ENCODE measurements around the gene GCK.
"Not testable (repeated sequence)": the region's sequence is repeated elsewhere in the genome, so short reads cannot be mapped to it uniquely, and the experiment has no call there.

Gene GCK

GRCh38 chr7:44176486-44176885 is 12.8 kb downstream of the GCK start:
- DNase-seq = no peak

DNA sequence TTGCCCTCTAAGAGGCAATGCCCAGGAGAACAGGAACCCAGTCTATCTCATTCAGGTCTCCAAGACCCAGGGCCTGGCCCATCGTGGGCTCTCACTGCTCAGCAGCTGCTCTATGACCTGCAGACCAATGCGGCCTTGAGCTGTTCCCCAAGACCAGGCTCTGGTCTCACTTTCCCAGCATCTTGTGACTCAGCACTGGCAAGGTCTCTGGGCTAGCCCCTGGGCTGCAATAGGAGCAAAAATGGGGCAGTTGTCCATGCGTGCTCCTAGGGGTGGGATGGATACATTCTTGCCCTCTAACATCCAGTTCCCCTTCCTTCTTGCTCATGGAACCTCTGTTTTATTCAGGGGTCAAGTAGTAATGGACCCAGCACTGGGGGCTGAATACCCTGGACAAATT is 13.5 kb downstream of the GCK start:
- no peak for DNase-seq

GRCh38 chr7:44174694-44174948 is 14.6 kb downstream of the GCK start:
- DNase-seq = not testable (repeated sequence)

- no peak for DNase-seq
Observed at GRCh38 chr7:44173911-44174693, 15.1 kb downstream of the GCK start.

DNA sequence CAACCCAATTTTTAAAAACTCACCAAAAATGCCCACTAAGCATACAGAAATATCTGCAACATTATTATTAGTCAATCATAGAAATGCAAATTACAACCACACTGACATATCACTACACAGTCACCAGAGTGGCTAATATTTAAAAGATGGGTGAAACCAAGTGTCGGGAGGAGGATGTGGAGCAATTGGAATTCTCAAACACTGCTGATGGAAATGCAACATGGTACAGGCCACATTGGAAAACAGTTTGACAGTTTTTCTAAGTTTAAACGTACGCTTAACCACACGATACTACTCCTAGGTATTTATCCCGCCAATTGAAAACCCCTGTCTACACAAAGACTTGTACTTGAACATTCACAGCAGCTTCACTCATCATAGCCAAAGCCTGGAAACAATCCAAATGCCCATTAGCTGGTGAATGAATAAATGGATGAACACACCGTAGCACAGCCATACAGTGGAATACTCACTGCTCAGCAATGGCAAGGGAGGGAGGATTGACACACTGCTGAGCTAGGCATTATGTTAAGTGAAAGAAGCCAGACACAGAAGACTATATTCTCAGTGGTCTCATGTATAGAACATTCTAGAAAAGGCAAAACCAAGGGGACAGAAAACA is 16.3 kb downstream of the GCK start:
- no peak for DNase-seq

DNA sequence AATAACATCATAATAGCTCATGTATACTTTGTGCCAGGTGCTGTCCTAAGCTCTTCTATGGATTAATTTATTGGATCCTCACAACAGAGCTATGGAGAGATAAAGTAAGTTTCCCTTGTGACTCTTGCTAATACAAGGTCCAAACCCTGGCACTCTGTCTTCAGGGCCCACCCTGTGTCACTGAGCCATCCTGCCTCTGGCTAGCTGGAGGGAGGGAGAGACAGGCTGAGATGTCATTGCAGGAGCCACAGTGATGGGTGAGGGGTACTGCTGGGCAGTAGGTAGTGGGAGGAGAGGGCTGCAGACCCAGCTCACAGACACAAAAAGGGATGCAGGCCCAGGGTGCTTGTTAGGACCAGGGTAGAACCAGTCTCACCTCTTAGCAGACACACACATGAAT is 16.9 kb downstream of the GCK start:
- DNase-seq = no peak

DNA sequence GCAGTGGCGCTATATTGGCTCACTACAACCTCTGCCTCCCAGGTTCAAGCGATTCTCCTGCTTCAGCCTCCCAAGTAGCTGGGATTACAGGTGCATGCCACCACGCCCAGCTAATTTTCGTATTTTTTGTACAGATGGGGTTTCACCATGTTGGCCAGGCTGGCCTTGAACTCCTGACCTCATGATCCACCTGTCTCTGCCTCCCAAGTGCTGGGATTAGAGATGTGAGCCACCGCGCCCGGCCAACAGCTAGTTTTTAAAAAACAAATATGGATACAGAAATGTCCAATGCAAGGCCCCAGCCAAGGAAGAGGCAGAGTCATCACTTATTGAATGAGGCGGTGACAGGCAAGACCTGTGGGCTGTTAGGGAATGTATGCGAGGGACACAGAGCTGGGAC is 17.3 kb downstream of the GCK start:
- DNase-seq = not testable (repeated sequence)

- no peak for DNase-seq
Observed at GRCh38 chr7:44167920-44168319, 21.3 kb downstream of the GCK start.

GRCh38 chr7:44163591-44163990 is 25.6 kb downstream of the GCK start:
- DNase-seq = no peak

DNA sequence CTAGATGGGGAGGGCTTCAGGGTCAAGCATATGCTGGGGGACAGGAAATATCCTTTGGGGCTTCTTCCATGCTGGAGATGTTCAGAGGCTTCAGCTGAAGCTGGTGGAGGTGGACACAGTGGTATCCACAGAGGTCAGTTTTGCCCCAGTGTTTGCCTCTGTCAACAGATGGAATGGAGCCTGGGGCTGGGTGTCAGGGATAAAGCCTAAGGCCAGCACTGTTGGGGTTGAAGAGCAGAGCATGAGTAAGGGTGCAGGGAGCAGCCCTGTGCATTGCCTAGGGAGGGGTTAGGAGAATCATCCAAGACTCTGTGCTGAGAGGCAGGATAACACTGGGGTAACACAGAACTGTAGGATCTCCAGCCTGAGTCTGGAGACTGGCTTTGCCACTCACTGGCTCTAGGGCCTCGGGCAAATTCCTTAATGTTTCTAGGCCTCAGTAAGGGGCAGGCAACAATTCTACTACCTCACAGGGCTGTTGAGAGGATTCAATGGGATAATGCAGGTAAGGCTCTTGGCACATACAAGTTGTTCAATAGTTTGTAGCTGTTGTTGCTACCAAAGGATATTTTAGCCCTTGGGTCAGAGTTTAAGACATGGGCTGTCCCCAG is 26.3 kb downstream of the GCK start:
- no peak for DNase-seq

DNA sequence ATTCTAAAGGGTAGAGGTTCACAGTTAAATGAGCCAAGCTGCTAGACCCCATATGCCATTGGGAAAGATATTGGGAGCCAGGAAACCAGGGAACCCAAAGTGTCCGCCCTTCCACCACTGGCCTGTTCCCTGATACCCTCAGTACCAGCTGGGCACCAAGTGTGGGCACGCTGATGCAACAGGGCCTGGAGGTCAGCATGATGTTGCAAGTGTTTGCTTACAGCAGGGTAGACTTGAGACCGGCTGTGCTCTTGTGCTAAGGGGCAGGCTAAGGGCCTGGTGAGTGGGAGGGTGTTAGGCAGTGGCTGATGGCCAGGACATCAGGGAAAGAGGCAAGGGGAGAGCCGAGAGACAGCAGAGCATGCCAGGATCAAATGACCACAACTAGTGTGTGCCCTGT is 27.1 kb downstream of the GCK start:
- no peak for DNase-seq

DNA sequence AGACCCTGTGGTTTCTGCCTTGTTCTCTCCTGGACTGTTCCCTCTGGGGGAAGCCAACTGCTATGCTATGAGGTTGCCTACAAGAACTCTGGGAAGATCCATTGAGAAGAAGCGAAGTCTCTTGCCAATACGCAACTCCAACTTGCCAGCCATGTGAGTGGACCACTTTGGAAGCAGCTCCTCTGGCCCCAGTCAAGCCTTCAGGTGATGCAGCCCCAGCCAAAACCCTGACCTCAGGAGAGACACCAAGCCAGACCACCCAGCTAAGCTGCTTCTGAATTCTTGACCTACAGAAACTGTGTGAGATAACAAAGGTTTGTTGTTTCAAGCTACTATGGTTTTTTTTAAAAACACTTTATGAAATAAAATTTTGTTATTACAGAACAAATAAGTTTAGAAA is 27.9 kb downstream of the GCK start:
- DNase-seq = no peak

DNA sequence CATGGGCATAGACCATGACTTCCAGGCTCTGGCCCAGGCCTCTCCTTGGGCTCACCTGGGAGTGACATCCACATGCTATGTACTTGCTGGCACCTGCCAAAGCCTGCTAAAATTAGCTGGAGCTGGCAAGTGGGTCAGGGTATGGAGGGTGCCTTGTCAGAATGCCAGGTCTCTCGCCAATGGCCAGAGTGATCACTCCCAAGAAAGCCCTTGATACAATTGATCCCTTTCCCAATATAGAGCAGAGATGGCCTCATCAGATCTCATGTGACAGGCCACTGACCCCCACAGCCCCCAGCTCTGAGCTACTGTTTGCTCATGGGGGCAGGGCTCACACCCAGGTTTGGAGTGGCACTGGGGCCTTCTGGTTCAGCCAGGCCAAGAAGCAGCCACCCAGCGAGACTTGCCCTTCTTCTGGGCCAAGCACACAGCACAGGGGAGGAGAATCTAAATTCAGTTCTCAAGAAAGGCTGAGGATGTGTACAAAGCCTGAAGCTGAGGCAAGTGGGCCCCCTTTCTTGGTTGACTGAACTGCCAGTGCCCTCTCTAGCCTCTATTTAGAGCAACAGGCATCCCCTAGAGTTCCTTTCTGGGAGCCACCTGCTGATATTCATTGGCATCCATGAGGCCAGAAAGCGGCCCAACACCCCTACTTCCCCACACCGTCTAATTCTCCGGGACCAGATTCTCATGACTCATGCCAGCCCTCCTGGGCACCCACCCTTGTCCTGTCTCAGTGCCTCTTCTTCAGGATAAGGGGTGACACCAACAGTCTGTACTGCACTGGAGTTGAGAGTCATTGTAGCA is 29.2 kb downstream of the GCK start:
- DNase-seq = no peak

- DNase-seq = no peak
Observed at GRCh38 chr7:44158873-44159631, 30.2 kb downstream of the GCK start.

- no peak for DNase-seq
Observed at GRCh38 chr7:44158096-44158872, 31.0 kb downstream of the GCK start.

DNA sequence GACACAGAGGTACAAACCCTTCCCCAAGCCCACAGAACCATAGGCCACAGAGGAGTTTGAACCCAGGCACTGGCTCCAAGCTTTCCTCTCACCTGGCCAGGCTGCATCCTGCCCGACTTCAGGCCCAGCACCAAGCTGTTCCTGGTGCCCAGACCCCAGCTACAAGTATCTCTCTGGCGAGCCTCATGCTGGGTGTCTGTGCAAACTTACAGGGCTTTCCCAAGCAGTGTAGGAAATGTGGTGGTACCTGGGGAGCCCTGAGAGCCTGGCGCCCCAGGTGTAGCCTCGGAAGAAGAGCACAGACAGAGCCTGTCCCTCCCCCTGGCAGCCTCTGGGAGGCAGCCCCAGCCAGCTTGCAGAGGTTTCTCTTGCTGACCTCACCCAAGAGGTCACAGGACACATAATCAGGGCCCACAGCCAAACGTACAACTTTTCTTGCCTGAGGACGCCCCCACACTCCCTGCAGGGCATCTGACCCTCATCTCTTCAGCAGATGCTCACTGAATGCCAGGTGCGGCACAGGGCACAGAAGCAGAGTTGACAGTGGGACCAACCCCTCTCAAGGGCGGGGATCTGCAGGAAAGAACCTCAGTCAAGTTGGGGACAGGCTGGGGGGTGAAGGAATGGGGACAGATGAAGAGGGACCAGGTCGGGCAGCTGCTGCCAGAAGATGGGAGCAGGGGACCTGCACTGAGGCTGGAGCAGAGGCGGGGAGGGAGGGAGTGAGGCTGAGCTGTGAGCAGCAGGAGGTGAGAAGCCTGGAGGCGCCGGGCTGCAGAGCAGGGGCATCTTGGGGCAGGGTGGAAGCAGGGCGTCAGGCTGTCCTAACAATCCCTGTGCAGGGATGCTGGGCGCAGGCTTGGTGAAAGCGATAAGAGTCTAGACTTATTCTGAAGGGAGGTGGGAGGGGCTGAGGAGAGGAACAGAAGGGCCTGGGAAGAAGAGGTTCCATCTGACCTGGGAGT is 31.8 kb downstream of the GCK start:
- no peak for DNase-seq

DNA sequence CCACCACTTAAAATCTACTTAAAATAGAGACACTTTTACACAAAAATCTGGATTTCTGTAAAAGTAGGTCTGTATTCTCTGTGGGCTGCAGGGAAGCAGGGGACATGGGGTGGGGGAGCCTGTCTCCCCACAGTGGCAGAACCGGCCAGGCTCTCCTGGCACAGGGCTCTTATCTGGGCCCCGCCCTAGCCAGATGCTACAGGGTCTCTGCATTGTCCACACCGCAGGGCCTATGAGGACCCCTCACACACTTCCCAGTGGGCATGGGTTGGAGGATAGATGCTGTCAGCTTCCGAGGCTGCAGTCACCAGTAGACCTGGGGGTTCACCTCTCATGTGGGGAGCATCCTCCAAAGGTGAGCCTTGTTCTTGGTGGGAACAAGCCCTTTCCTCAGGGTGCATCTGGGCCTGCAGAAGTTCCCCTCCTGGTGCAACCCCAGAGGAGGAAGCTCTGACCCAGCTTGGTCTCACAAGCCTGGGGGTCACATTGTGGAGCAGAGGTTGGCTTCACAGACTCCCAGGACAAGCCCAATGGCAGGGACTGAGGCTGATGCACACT is 32.7 kb downstream of the GCK start:
- no peak for DNase-seq

GRCh38 chr7:44155191-44156185 is 33.8 kb downstream of the GCK start:
- DNase-seq = no peak

GRCh38 chr7:44154703-44155102 is 34.5 kb downstream of the GCK start:
- DNase-seq = no peak

Data from CD4-positive, alpha-beta T cell treated with Interleukin-15 for 1 hour (primary cell).